ENCODE measurements around the gene LARP4B.

Gene LARP4B

GRCh38 chr10:829241-829640 is 102.3 kb downstream of the LARP4B start:
- TF ChIP-seq POLR2A (IDR thresholded peaks at IDR 0.05; ENCODE audit: low read depth, low read length): no peak
- FAIRE-seq (no peak), DNase-seq (ENCODE audit: insufficient read length, low spot score) (no peak)

GRCh38 chr10:828191-828590 is 103.3 kb downstream of the LARP4B start:
- DNase-seq (ENCODE audit: insufficient read length, low spot score) (no peak), FAIRE-seq (no peak)
- TF ChIP-seq POLR2A (IDR thresholded peaks at IDR 0.05; ENCODE audit: low read depth, low read length): no peak

- FAIRE-seq: no peak
- TF ChIP-seq POLR2A (IDR thresholded peaks at IDR 0.05; ENCODE audit: low read depth, low read length): no peak
Measured at GRCh38 chr10:824946-825345, 106.6 kb downstream of the LARP4B start.

GRCh38 chr10:824497-824896 is 107.0 kb downstream of the LARP4B start:
- FAIRE-seq: no peak

More at GRCh38 chr10:824946-825345, 106.6 kb downstream of the LARP4B start:
- DNase-seq (ENCODE audit: insufficient read length, low spot score): no peak

GRCh38 chr10:822661-823367 is 108.7 kb downstream of the LARP4B start:
- FAIRE-seq: no peak
- no peak for TF ChIP-seq POLR2A (IDR thresholded peaks at IDR 0.05; ENCODE audit: low read depth, low read length)
- no peak for DNase-seq (ENCODE audit: insufficient read length, low spot score)

More at GRCh38 chr10:824497-824896, 107.0 kb downstream of the LARP4B start:
- TF ChIP-seq POLR2A (IDR thresholded peaks at IDR 0.05; ENCODE audit: low read depth, low read length): no peak
- DNase-seq (ENCODE audit: insufficient read length, low spot score): no peak

- FAIRE-seq (no peak), DNase-seq (ENCODE audit: insufficient read length, low spot score) (no peak)
- TF ChIP-seq POLR2A (IDR thresholded peaks at IDR 0.05; ENCODE audit: low read depth, low read length): no peak
Measured at GRCh38 chr10:822197-822596, 109.3 kb downstream of the LARP4B start.

- no peak for DNase-seq (ENCODE audit: insufficient read length, low spot score)
- no peak for TF ChIP-seq POLR2A (IDR thresholded peaks at IDR 0.05; ENCODE audit: low read depth, low read length)
- FAIRE-seq: no peak
Measured at GRCh38 chr10:821322-821721, 110.2 kb downstream of the LARP4B start.

GRCh38 chr10:819816-820215 is 111.7 kb downstream of the LARP4B start:
- TF ChIP-seq POLR2A (IDR thresholded peaks at IDR 0.05; ENCODE audit: low read depth, low read length): no peak
- no peak for DNase-seq (ENCODE audit: insufficient read length, low spot score)
- FAIRE-seq: no peak

- DNase-seq (ENCODE audit: insufficient read length, low spot score) (no peak), FAIRE-seq (no peak)
- no peak for TF ChIP-seq POLR2A (IDR thresholded peaks at IDR 0.05; ENCODE audit: low read depth, low read length)
Measured at GRCh38 chr10:819326-819725, 112.2 kb downstream of the LARP4B start.

- TF ChIP-seq POLR2A (IDR thresholded peaks at IDR 0.05; ENCODE audit: low read depth, low read length): no peak
- FAIRE-seq (no peak), DNase-seq (ENCODE audit: insufficient read length, low spot score) (no peak)
Measured at GRCh38 chr10:818526-819220, 112.8 kb downstream of the LARP4B start.

- no peak for DNase-seq (ENCODE audit: insufficient read length, low spot score)
- no peak for TF ChIP-seq POLR2A (IDR thresholded peaks at IDR 0.05; ENCODE audit: low read depth, low read length)
- FAIRE-seq: no peak
Measured at GRCh38 chr10:818010-818409, 113.5 kb downstream of the LARP4B start.

GRCh38 chr10:817371-817770 is 114.1 kb downstream of the LARP4B start:
- FAIRE-seq (no peak), DNase-seq (ENCODE audit: insufficient read length, low spot score) (no peak)
- TF ChIP-seq POLR2A (IDR thresholded peaks at IDR 0.05; ENCODE audit: low read depth, low read length): no peak

GRCh38 chr10:816958-817357 is 114.5 kb downstream of the LARP4B start:
- no peak for TF ChIP-seq POLR2A (IDR thresholded peaks at IDR 0.05; ENCODE audit: low read depth, low read length)
- FAIRE-seq (no peak), DNase-seq (ENCODE audit: insufficient read length, low spot score) (no peak)

- TF ChIP-seq POLR2A (IDR thresholded peaks at IDR 0.05; ENCODE audit: low read depth, low read length): no peak
- no peak for DNase-seq (ENCODE audit: insufficient read length, low spot score)
- FAIRE-seq: no peak
Measured at GRCh38 chr10:816091-816477, 115.4 kb downstream of the LARP4B start.
